ENCODE measurements around the gene EFNA2. TPM values are rescaled to one million over a fixed set of nuclear protein-coding genes. Genes with fewer than 3 reads are reported as not detected.

EFNA2 gene
- total RNA-seq, 1 donor from 2014 or later, result not detected

GRCh38 chr19:1259206-1259875, 26.3 kb upstream of the EFNA2 start:
- intact Hi-C loops (cut with DNase I), result no loop called here
- Histone ChIP-seq H3K36me3 (peaks cover 0 to 40% of the 10 kb centered on the region in 2 donors), H3K27me3 (no peaks in the 10 kb centered on the region), H3K27ac (peak overlapping the region; percentile 97), H3K4me3 (peak overlapping the region; percentile 17 to 24), H3K9me3 (no peaks in the 10 kb centered on the region), H3K4me1 (peaks cover 87% of the 10 kb centered on the region)
- peak; percentile 53 to 89 for TF ChIP-seq POLR2AphosphoS5 (IDR thresholded peaks at IDR 0.05; ENCODE audit: insufficient read depth in 1 of 2, low read depth in 1 of 2)
- TF ChIP-seq POLR2A (IDR thresholded peaks at IDR 0.05), result no peak
- no peak for DNase-seq (ENCODE audit: extremely low spot score in 2 of 2)

GRCh38 chr19:1259876-1260748, 25.6 kb upstream of the EFNA2 start:
- intact Hi-C loops (cut with DNase I), result no loop called here
- H3K9me3 ChIP-seq, result no peaks in the 10 kb centered on the region
- H3K27me3 ChIP-seq, result no peaks in the 10 kb centered on the region
- peak overlapping the region; percentile 33 to 72 for H3K4me3 ChIP-seq
- peaks cover 0 to 33% of the 10 kb centered on the region in 2 donors for H3K36me3 ChIP-seq
- H3K27ac ChIP-seq, result peak overlapping the region; percentile 97
- TF ChIP-seq POLR2A (IDR thresholded peaks at IDR 0.05), result no peak
- no peak for TF ChIP-seq POLR2AphosphoS5 (IDR thresholded peaks at IDR 0.05; ENCODE audit: insufficient read depth in 1 of 2, low read depth in 1 of 2)
- TF ChIP-seq CTCF (IDR thresholded peaks at IDR 0.05), result no peak
- no peak for DNase-seq (ENCODE audit: extremely low spot score in 2 of 2)
- peaks cover 84% of the 10 kb centered on the region for H3K4me1 ChIP-seq

- Histone ChIP-seq H3K27ac (peak overlapping the region; percentile 97), H3K36me3 (peaks cover 0 to 24% of the 10 kb centered on the region in 2 donors), H3K4me3 (peak overlapping the region; percentile 72 to 79), H3K9me3 (no peaks in the 10 kb centered on the region), H3K27me3 (no peaks in the 10 kb centered on the region), H3K4me1 (peaks cover 84% of the 10 kb centered on the region)
- no peak for DNase-seq (ENCODE audit: extremely low spot score in 2 of 2)
- intact Hi-C loops (cut with DNase I), result loop anchor here (1.0 kb wide), 1 partner anchor 9 kb away; no protein-coding TSS in a partner anchor
- no peak for TF ChIP-seq CTCF (IDR thresholded peaks at IDR 0.05)
- peak in 1 of 2 donors; percentile 75 for TF ChIP-seq POLR2A (IDR thresholded peaks at IDR 0.05)
- peak; percentile 26 to 77 for TF ChIP-seq POLR2AphosphoS5 (IDR thresholded peaks at IDR 0.05; ENCODE audit: insufficient read depth in 1 of 2, low read depth in 1 of 2)
Measured at GRCh38 chr19:1260749-1261537, 24.7 kb upstream of the EFNA2 start.

- H3K4me3 ChIP-seq, result peak overlapping the region; percentile 72 to 79
- no peaks in the 10 kb centered on the region for H3K27me3 ChIP-seq
- H3K4me1 ChIP-seq, result peaks cover 86% of the 10 kb centered on the region
- no peaks in the 10 kb centered on the region for H3K9me3 ChIP-seq
- intact Hi-C loops (cut with DNase I), result loop anchor here (1.0 kb wide), 1 partner anchor 9 kb away; no protein-coding TSS in a partner anchor
- H3K36me3 ChIP-seq, result peaks cover 0 to 19% of the 10 kb centered on the region in 2 donors
- TF ChIP-seq POLR2A (IDR thresholded peaks at IDR 0.05) (no peak), CTCF (IDR thresholded peaks at IDR 0.05) (no peak), POLR2AphosphoS5 (IDR thresholded peaks at IDR 0.05; ENCODE audit: insufficient read depth in 1 of 2, low read depth in 1 of 2) (no peak)
- H3K27ac ChIP-seq, result peak overlapping the region; percentile 97
- DNase-seq (ENCODE audit: extremely low spot score in 2 of 2), result no peak
Measured at GRCh38 chr19:1261538-1261797, 24.2 kb upstream of the EFNA2 start.

Data from vagina (tissue), 2 donors.